HS-27A (cell line): ENCODE measurements around the gene SCGB1C1.
"Not testable (repeated sequence)": the region's sequence is repeated elsewhere in the genome, so short reads cannot be mapped to it uniquely, and the experiment has no call there.

ENCODE experiments used
- DNase-seq: peaks from one replicate; pipeline ENCODE4 v3.0.0-alpha.2; 2012; ENCODE audit warnings: low read depth, missing footprints

SCGB1C1 gene

GRCh38 chr11:192674-193128 lies at the start of gene SCGB1C1:
Gene SCGB1C1 (plus strand): TSS chr11:193078. CDS start chr11:193100, 22 bp downstream.
- not testable (repeated sequence) for DNase-seq

GRCh38 chr11:180242-180641 lies 12.6 kb upstream of the SCGB1C1 start:
- DNase-seq, result not testable (repeated sequence)

GRCh38 chr11:189200-189783 lies 3.6 kb upstream of the SCGB1C1 start:
- DNase-seq, result not testable (repeated sequence)

GRCh38 chr11:189843-190311 lies 3.0 kb upstream of the SCGB1C1 start:
- DNase-seq, result not testable (repeated sequence)

GRCh38 chr11:190546-190945 lies 2.3 kb upstream of the SCGB1C1 start:
- DNase-seq, result not testable (repeated sequence)

GRCh38 chr11:191490-192478 lies 1.1 kb upstream of the SCGB1C1 start:
- not testable (repeated sequence) for DNase-seq

GRCh38 chr11:193481-193880 lies 603 bp downstream of the SCGB1C1 start:
- not testable (repeated sequence) for DNase-seq

GRCh38 chr11:196786-197731 lies 4.2 kb downstream of the SCGB1C1 start:
- no peak for DNase-seq

GRCh38 chr11:197741-198235 lies 4.9 kb downstream of the SCGB1C1 start:
- DNase-seq, result no peak

- no peak for DNase-seq
These were observed 5.4 kb downstream of the SCGB1C1 start for GRCh38 chr11:198236-198806.

GRCh38 chr11:199004-199581 lies 6.2 kb downstream of the SCGB1C1 start:
- DNase-seq, result no peak

- DNase-seq, result no peak
These were observed 6.9 kb downstream of the SCGB1C1 start for GRCh38 chr11:199782-200181.

GRCh38 chr11:200224-201003 lies 7.5 kb downstream of the SCGB1C1 start:
- no peak for DNase-seq

- no peak for DNase-seq
These were observed 9.1 kb downstream of the SCGB1C1 start for GRCh38 chr11:201966-202365.

- DNase-seq, result no peak
These were observed 9.6 kb downstream of the SCGB1C1 start for GRCh38 chr11:202490-202889.

- DNase-seq, result no peak
These were observed 10.4 kb downstream of the SCGB1C1 start for GRCh38 chr11:203056-203944.

GRCh38 chr11:203945-204586 lies 11.2 kb downstream of the SCGB1C1 start:
- no peak for DNase-seq

- no peak for DNase-seq
These were observed 11.8 kb downstream of the SCGB1C1 start for GRCh38 chr11:204587-205109.
